Sigmoid colon (tissue), 7 donors: ENCODE measurements around the gene SLC25A30. TPM values are rescaled to one million over a fixed set of nuclear protein-coding genes. Genes with fewer than 3 reads are reported as not detected.

ENCODE experiments used
- DNase-seq: peaks from one replicate; pipeline ENCODE4 v3.0.0-alpha.2; 2019
- H3K27ac ChIP-seq, 4 donors: fragments of 200-600 bp; sonication (generic); one replicate each; pipeline ENCODE4 v1.5.1; 2016 to 2019; ENCODE audit warnings: mild to moderate bottlenecking in 1 of 4
- H3K27me3 ChIP-seq, 3 donors: fragments of 200-600 bp; sonication (generic); one replicate each; pipeline ENCODE4 v1.5.1; 2019; ENCODE audit warnings: mild to moderate bottlenecking in 1 of 3
- H3K36me3 ChIP-seq, 4 donors: fragments of 200-600 bp; sonication (generic); one replicate each; pipeline ENCODE4 v1.5.1; 2016 to 2019
- H3K4me1 ChIP-seq, 4 donors: fragments of 200-600 bp; sonication (generic); one replicate each; pipeline ENCODE4 v1.5.1; 2017 to 2019
- H3K4me3 ChIP-seq, 4 donors: fragments of 200-600 bp; sonication (generic); one replicate each; pipeline ENCODE4 v1.5.1; 2017 to 2019; ENCODE audit warnings: mild to moderate bottlenecking in 2 of 4, moderate library complexity in 1 of 4
- H3K9me3 ChIP-seq, 4 donors: fragments of 200-600 bp in 3 of 4; sonication (generic) in 3 of 4; one replicate each; pipeline versions ENCODE4 v1.5.1 to v1.6.1; 2013 to 2019
- EP300 ChIP-seq, 4 donors: sonication (generic); formaldehyde crosslinking; IDR thresholded peaks; one replicate each; pipeline ENCODE4 v1.6.1; 2017; ENCODE audit warnings: antibody characterized with exemption in 4 of 4
- POLR2A ChIP-seq, 2 donors: fragments of 450-650 bp; IDR thresholded peaks; one replicate each; pipeline ENCODE4 v1.6.1; 2016; ENCODE audit warnings: antibody characterized with exemption in 2 of 2, mild to moderate bottlenecking in 2 of 2, moderate library complexity in 2 of 2
- POLR2AphosphoS5 ChIP-seq, 4 donors: sonication (generic); formaldehyde crosslinking; IDR thresholded peaks; one replicate each; pipeline ENCODE4 v1.6.1; 2017; ENCODE audit warnings: antibody characterized with exemption in 4 of 4
- WGBS, 2 donors: extraction: QIAGEN DNeasy Blood & Tissue Kit; methylation state at CpG; one replicate each; pipeline ENCODE4 v1.1.7; 2013; 5-methylcytosine and 5-hydroxymethylcytosine counted together
- intact Hi-C: fragments of 100-400 bp; cut with DNase I; formaldehyde crosslinking; loops from one replicate; pipeline ENCODE4 v1.15.1; 2023
- polyA plus RNA-seq, 3 donors: library from polyadenylated mRNA; stranded (reverse); fragments of 200-250 nt; gene quantifications; one replicate each; pipeline ENCODE4 v1.2.3, GENCODE V29; 2013
- total RNA-seq, 4 donors: library from RNA; depleted of rRNA; stranded (reverse); fragments of >200 nt; gene quantifications; one replicate each; pipeline ENCODE4 v1.1.0, GENCODE V29; 2016
- TF ChIP-seq, protein P1 (sequence below), 4 experiments: fragments of 450-650 bp in 3 of 4; fragments of 200-600 bp in 1 of 4; IDR thresholded peaks; one replicate each; pipeline ENCODE4 v1.5.1; 2016 to 2019; ENCODE audit warnings: antibody characterized with exemption in 4 of 4, mild to moderate bottlenecking in 3 of 4, moderate library complexity in 2 of 4
- donor health status: healthy with polysubstance abuse.
- donor health status: Bipolar disorder and iron deficiency.
- donor health status: healthy.

SLC25A30 gene
- total and polyA plus RNA-seq, 7 donors, result 5.8 to 15.9 (median 9.1) TPM

DNA sequence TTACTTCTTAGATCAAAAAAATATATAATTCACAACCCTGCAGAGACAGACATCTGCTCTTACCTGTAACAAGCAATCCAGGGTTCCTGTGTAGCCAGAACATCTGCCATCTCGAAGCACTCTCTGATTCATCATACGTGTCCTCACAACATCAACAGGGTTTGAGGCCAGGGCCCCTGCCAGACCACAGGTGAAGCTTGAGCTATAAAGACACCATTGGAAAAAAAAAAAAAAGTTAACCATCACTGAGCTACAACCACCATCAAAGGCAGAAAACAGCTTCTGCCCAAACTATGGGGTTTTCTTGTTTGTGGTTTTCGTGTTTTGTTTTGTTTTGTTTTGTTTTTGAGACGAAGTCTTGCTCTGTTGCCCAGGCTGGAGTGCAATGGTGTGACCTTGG is 19.3 kb downstream of the SLC25A30 start:
- 66 to 81% methylated on average over 4 of the region's 4 CpGs for WGBS, 2 donors
- no peak for DNase-seq
- intact Hi-C loops, result no loop called here
- Histone ChIP-seq H3K36me3 (peaks cover 0 to 67% (median 22%) of the 10 kb centered on the region in 4 donors), H3K4me1 (no peaks in the 10 kb centered on the region), H3K27ac (no peak overlapping the region), H3K9me3 (no peaks in the 10 kb centered on the region), H3K27me3 (no peaks in the 10 kb centered on the region), H3K4me3 (no peak overlapping the region)
- TF ChIP-seq, protein P1, sequence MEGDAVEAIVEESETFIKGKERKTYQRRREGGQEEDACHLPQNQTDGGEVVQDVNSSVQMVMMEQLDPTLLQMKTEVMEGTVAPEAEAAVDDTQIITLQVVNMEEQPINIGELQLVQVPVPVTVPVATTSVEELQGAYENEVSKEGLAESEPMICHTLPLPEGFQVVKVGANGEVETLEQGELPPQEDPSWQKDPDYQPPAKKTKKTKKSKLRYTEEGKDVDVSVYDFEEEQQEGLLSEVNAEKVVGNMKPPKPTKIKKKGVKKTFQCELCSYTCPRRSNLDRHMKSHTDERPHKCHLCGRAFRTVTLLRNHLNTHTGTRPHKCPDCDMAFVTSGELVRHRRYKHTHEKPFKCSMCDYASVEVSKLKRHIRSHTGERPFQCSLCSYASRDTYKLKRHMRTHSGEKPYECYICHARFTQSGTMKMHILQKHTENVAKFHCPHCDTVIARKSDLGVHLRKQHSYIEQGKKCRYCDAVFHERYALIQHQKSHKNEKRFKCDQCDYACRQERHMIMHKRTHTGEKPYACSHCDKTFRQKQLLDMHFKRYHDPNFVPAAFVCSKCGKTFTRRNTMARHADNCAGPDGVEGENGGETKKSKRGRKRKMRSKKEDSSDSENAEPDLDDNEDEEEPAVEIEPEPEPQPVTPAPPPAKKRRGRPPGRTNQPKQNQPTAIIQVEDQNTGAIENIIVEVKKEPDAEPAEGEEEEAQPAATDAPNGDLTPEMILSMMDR (IDR thresholded peaks at IDR 0.05), result no peak
- TF ChIP-seq POLR2A (IDR thresholded peaks at IDR 0.05), result no peak
- no peak for TF ChIP-seq POLR2AphosphoS5 (IDR thresholded peaks at IDR 0.05)
- TF ChIP-seq EP300 (IDR thresholded peaks at IDR 0.05), result no peak

DNA sequence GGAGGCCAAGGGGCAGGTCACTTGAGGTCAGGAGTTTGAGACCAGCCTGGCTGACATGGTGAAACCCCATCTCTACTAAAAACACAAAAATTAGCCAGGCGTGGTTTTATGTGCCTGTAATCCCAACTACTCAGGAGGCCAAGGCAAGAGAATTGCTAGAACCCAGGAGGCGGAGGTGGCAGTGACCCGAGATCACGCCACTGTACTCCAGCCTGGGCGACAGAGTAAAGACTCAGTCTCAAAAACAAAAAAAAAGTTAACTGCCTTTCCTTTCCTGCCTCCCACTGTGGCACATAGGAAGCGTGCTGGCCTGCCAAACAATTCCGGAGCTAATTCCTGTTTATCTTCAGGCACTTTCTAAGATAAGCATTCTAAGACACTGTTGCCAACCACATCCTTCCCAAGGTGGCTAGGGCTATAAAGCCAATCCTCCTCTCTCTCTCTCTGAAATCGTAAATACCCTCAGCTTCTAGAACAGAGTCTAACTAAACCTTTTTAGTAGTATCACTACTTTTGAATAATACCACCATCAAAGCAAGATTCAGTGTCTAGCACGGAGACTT is 21.6 kb downstream of the SLC25A30 start:
- no peaks in the 10 kb centered on the region for H3K27me3 ChIP-seq
- no peaks in the 10 kb centered on the region for H3K9me3 ChIP-seq
- no peaks in the 10 kb centered on the region for H3K4me1 ChIP-seq
- H3K36me3 ChIP-seq, result peaks cover 0 to 51% (median 19%) of the 10 kb centered on the region in 4 donors
- intact Hi-C loops, result no loop called here
- DNase-seq, result no peak
- H3K27ac ChIP-seq, result peak overlapping the region in 1 of 4 donors; percentile 5
- WGBS, 2 donors, result 41 to 57% methylated on average over 9 of the region's 9 CpGs
- TF ChIP-seq EP300 (IDR thresholded peaks at IDR 0.05) (no peak), POLR2A (IDR thresholded peaks at IDR 0.05) (no peak), POLR2AphosphoS5 (IDR thresholded peaks at IDR 0.05) (no peak)
- TF ChIP-seq, protein P1 (IDR thresholded peaks at IDR 0.05), result no peak
- H3K4me3 ChIP-seq, result no peak overlapping the region

- 36 to 49% methylated on average over 4 of the region's 4 CpGs for WGBS, 2 donors
- no peak for DNase-seq
- H3K27ac ChIP-seq, result no peak overlapping the region
- H3K4me1 ChIP-seq, result no peaks in the 10 kb centered on the region
- H3K9me3 ChIP-seq, result no peaks in the 10 kb centered on the region
- H3K36me3 ChIP-seq, result peaks cover 0 to 27% (median 8%) of the 10 kb centered on the region in 4 donors
- no peak for TF ChIP-seq POLR2A (IDR thresholded peaks at IDR 0.05)
- TF ChIP-seq, protein P1 (IDR thresholded peaks at IDR 0.05), result peak in 2 of 4 experiments; percentile 20 to 55
- intact Hi-C loops, result no loop called here
- H3K27me3 ChIP-seq, result no peaks in the 10 kb centered on the region
- H3K4me3 ChIP-seq, result no peak overlapping the region
Measured at GRCh38 chr13:45393941-45394570, 24.1 kb downstream of the SLC25A30 start.

DNA sequence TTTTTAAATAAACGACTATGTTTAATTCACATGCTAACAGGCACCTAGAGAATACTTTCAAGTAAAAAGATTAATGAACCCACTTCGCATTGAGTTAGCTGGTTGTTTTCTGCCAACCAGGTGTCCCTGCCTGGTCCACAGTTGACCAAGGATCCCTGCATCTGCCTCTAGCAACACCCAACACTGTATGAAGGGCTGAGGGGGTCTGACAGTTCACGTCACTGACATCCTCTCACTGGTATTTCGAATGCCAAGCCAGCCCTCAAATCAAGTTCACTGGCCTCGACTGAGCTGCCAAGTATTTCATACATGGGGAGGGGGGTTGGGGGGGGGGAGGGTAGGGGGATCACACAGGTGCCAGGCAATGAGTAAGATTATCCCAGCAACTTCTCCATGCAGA is 25.4 kb downstream of the SLC25A30 start:
- H3K36me3 ChIP-seq, result peaks cover 0 to 14% (median 4%) of the 10 kb centered on the region in 4 donors
- intact Hi-C loops, result no loop called here
- WGBS, 2 donors, result 78 to 81% methylated on average over 5 of the region's 5 CpGs
- H3K27ac ChIP-seq, result no peak overlapping the region
- DNase-seq, result no peak
- no peaks in the 10 kb centered on the region for H3K4me1 ChIP-seq
- H3K9me3 ChIP-seq, result no peaks in the 10 kb centered on the region
- no peaks in the 10 kb centered on the region for H3K27me3 ChIP-seq
- no peak for TF ChIP-seq POLR2A (IDR thresholded peaks at IDR 0.05)
- TF ChIP-seq, protein P1 (IDR thresholded peaks at IDR 0.05), result no peak
- TF ChIP-seq POLR2AphosphoS5 (IDR thresholded peaks at IDR 0.05), result no peak
- no peak for TF ChIP-seq EP300 (IDR thresholded peaks at IDR 0.05)
- H3K4me3 ChIP-seq, result no peak overlapping the region
